Measurements from ENCODE around the gene CFAP20DC. TPM values are rescaled to one million over a fixed set of nuclear protein-coding genes. Genes with fewer than 3 reads are reported as not detected.

Gene CFAP20DC
- total RNA-seq, 1 experiment from 2014 or later = 2.9 TPM

DNA sequence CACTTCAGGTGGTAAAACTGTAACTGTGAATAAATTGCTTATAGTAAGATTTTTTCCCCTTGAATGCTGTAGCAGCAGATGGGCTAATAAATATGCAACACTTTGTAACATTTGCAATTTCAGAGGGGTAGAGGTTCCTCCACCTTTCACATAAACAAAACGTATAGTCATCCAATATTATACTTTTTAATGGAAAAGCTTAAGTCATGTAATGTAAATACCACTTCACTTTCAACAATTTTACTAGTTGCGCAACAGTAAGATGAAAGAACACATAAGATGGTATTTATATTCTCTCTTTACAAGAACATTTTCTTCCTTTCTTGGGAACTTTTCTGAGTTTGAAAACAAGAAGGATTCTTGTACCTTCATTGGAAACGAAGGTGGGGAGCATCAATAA, 326.7 kb downstream of the CFAP20DC start:
- no peak for DNase-seq (ENCODE audit: low read depth, low spot score)
- H2AFZ ChIP-seq (ENCODE audit: low read depth, low read length, poor library complexity, severe bottlenecking) = no peak overlapping the region
- no peaks in the 10 kb centered on the region for H3K9me3 ChIP-seq (ENCODE audit: control insufficient read depth in 1 of 2, insufficient read depth in 1 of 2, low read depth in 1 of 2, low read length in 2 of 2)
- H3K4me1 ChIP-seq (ENCODE audit: control insufficient read depth in 1 of 2, insufficient read depth in 2 of 2, low read length in 2 of 2) = no peaks in the 10 kb centered on the region
- H3K27ac ChIP-seq (ENCODE audit: low read depth, low read length) = no peak overlapping the region
- H3K79me2 ChIP-seq (ENCODE audit: insufficient read depth, low read length) = no peaks in the 10 kb centered on the region
- H4K20me1 ChIP-seq (ENCODE audit: insufficient read depth) = no peaks in the 10 kb centered on the region
- TF ChIP-seq CEBPB (IDR thresholded peaks at IDR 0.05; ENCODE audit: low read depth) (0 out of 2 replicates have a peak, but pooled peaks have one; percentile 27), ELF1 (IDR thresholded peaks at IDR 0.05; ENCODE audit: borderline replicate concordance, low read depth) (no peak)
- POLR2A ChIA-PET = no interaction called here
- H3K36me3 ChIP-seq (ENCODE audit: control insufficient read depth in 1 of 2, insufficient read depth in 2 of 2, low read length in 2 of 2) = no peaks in the 10 kb centered on the region
- H3K9ac ChIP-seq (ENCODE audit: low read length) = no peak overlapping the region
- H3K4me3 ChIP-seq (replicated peaks in 1 of 2; ENCODE audit: low read depth in 1 of 2, low read length in 2 of 2) = no peak overlapping the region
- no peak overlapping the region for H3K4me2 ChIP-seq (ENCODE audit: low read length)
- CTCF ChIA-PET = no interaction called here
- intact Hi-C loops (cut with micrococcal nuclease) = no loop called here
- ATAC-seq = no peak
- no peaks in the 10 kb centered on the region for H3K9me2 ChIP-seq (ENCODE audit: insufficient read depth)
- no TSS peak for BruUV-seq (replicated peaks)
- peaks cover 7% of the 10 kb centered on the region; the same call in 1 of the 2 replicates for H3K27me3 ChIP-seq (ENCODE audit: insufficient read depth, low read length)
- RAD21 ChIA-PET (ENCODE audit: low non-redundant PET in 1 of 2, low total read pairs in 2 of 2, uncharacterized antibody in 2 of 2, unreplicated experiment in 2 of 2) = no interaction called here

DNA sequence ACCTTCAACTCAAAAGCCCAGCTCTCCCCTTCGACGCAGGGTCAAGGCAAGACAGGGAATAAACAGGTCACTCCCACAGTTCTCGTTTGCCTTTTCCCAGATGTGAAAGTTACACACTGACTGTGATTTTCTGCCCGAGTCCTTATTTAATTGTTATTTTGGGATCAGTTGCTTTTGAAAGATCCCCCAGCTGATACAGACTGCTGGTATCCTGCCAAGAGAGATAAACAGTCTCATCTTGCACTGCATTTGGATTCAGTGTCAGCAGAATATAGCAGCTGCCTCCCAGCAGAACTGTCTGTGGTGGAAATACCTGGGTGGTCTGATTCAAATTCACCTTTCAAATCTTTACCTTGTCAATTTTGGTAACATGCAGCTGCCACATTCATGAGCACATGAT, 327.3 kb downstream of the CFAP20DC start:
- RAD21 ChIA-PET (ENCODE audit: low non-redundant PET in 1 of 2, low total read pairs in 2 of 2, uncharacterized antibody in 2 of 2, unreplicated experiment in 2 of 2) = no interaction called here
- Histone ChIP-seq H3K36me3 (ENCODE audit: control insufficient read depth in 1 of 2, insufficient read depth in 2 of 2, low read length in 2 of 2) (no peaks in the 10 kb centered on the region), H3K9me3 (ENCODE audit: control insufficient read depth in 1 of 2, insufficient read depth in 1 of 2, low read depth in 1 of 2, low read length in 2 of 2) (no peaks in the 10 kb centered on the region), H3K9ac (ENCODE audit: low read length) (no peak overlapping the region), H2AFZ (ENCODE audit: low read depth, low read length, poor library complexity, severe bottlenecking) (no peak overlapping the region), H3K27me3 (ENCODE audit: insufficient read depth, low read length) (peaks cover 7% of the 10 kb centered on the region; the same call in 1 of the 2 replicates), H3K9me2 (ENCODE audit: insufficient read depth) (no peaks in the 10 kb centered on the region), H3K4me3 (replicated peaks in 1 of 2; ENCODE audit: low read depth in 1 of 2, low read length in 2 of 2) (no peak overlapping the region), H3K79me2 (ENCODE audit: insufficient read depth, low read length) (no peaks in the 10 kb centered on the region), H3K4me2 (ENCODE audit: low read length) (no peak overlapping the region), H4K20me1 (ENCODE audit: insufficient read depth) (no peaks in the 10 kb centered on the region), H3K4me1 (ENCODE audit: control insufficient read depth in 1 of 2, insufficient read depth in 2 of 2, low read length in 2 of 2) (no peaks in the 10 kb centered on the region), H3K27ac (ENCODE audit: low read depth, low read length) (no peak overlapping the region)
- ATAC-seq = no peak
- no peak for DNase-seq (ENCODE audit: low read depth, low spot score)
- POLR2A ChIA-PET = no interaction called here
- intact Hi-C loops (cut with micrococcal nuclease) = no loop called here
- no peak for TF ChIP-seq ZNF274 (IDR thresholded peaks at IDR 0.05; ENCODE audit: low read depth, low read length)
- no peak for TF ChIP-seq EZH2phosphoT487 (IDR thresholded peaks at IDR 0.05; ENCODE audit: borderline replicate concordance)
- TF ChIP-seq, protein P1, sequence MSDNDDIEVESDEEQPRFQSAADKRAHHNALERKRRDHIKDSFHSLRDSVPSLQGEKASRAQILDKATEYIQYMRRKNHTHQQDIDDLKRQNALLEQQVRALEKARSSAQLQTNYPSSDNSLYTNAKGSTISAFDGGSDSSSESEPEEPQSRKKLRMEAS (IDR thresholded peaks at IDR 0.05) = no peak
- TF ChIP-seq ELF1 (IDR thresholded peaks at IDR 0.05; ENCODE audit: borderline replicate concordance, low read depth) = no peak
- TF ChIP-seq POLR2A (IDR thresholded peaks at IDR 0.05; ENCODE audit: borderline replicate concordance, extremely low read depth, insufficient read depth, insufficient read length) = no peak
- TF ChIP-seq EZH2 (IDR thresholded peaks at IDR 0.05) = no peak
- TF ChIP-seq POLR2AphosphoS5 (IDR thresholded peaks at IDR 0.05; ENCODE audit: low read depth, low read length) = no peak
- TF ChIP-seq, protein P2, sequence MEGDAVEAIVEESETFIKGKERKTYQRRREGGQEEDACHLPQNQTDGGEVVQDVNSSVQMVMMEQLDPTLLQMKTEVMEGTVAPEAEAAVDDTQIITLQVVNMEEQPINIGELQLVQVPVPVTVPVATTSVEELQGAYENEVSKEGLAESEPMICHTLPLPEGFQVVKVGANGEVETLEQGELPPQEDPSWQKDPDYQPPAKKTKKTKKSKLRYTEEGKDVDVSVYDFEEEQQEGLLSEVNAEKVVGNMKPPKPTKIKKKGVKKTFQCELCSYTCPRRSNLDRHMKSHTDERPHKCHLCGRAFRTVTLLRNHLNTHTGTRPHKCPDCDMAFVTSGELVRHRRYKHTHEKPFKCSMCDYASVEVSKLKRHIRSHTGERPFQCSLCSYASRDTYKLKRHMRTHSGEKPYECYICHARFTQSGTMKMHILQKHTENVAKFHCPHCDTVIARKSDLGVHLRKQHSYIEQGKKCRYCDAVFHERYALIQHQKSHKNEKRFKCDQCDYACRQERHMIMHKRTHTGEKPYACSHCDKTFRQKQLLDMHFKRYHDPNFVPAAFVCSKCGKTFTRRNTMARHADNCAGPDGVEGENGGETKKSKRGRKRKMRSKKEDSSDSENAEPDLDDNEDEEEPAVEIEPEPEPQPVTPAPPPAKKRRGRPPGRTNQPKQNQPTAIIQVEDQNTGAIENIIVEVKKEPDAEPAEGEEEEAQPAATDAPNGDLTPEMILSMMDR (IDR thresholded peaks at IDR 0.05 in 2 of 3, conservative IDR thresholded peaks at IDR 0.05 in 1 of 3; ENCODE audit: borderline replicate concordance in 1 of 3, insufficient read depth in 1 of 3, low read depth in 2 of 3, low read length in 2 of 3) = no peak
- no peak for TF ChIP-seq CEBPB (IDR thresholded peaks at IDR 0.05; ENCODE audit: low read depth)
- no peak for TF ChIP-seq RAD21 (IDR thresholded peaks at IDR 0.05; ENCODE audit: low read depth)
- no peak for TF ChIP-seq TCF7L2 (IDR thresholded peaks at IDR 0.05; ENCODE audit: borderline replicate concordance, extremely low read depth, insufficient read depth, insufficient read length)
- TF ChIP-seq, protein P3, sequence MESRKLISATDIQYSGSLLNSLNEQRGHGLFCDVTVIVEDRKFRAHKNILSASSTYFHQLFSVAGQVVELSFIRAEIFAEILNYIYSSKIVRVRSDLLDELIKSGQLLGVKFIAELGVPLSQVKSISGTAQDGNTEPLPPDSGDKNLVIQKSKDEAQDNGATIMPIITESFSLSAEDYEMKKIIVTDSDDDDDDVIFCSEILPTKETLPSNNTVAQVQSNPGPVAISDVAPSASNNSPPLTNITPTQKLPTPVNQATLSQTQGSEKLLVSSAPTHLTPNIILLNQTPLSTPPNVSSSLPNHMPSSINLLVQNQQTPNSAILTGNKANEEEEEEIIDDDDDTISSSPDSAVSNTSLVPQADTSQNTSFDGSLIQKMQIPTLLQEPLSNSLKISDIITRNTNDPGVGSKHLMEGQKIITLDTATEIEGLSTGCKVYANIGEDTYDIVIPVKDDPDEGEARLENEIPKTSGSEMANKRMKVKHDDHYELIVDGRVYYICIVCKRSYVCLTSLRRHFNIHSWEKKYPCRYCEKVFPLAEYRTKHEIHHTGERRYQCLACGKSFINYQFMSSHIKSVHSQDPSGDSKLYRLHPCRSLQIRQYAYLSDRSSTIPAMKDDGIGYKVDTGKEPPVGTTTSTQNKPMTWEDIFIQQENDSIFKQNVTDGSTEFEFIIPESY (IDR thresholded peaks at IDR 0.05; ENCODE audit: extremely low read depth, insufficient replicate concordance, low read length) = no peak
- no peak for TF ChIP-seq ZFX (IDR thresholded peaks at IDR 0.05)
- no peak for TF ChIP-seq EGR1 (IDR thresholded peaks at IDR 0.05; ENCODE audit: low read depth)
- TF ChIP-seq SIN3A (IDR thresholded peaks at IDR 0.05; ENCODE audit: low read depth) = no peak
- no peak for TF ChIP-seq FOSL1 (IDR thresholded peaks at IDR 0.05; ENCODE audit: low read depth)
- no peak for TF ChIP-seq YY1 (IDR thresholded peaks at IDR 0.05; ENCODE audit: extremely low read depth, insufficient replicate concordance, low read depth, low read length)
- CTCF ChIA-PET = no interaction called here
- no TSS peak for BruUV-seq (replicated peaks)

All from HCT116 (cell line).